ENCODE data around the gene ITGA2B.
"Not testable (repeated sequence)": the region's sequence is repeated elsewhere in the genome, so short reads cannot be mapped to it uniquely, and the experiment has no call there.

ITGA2B gene

DNA sequence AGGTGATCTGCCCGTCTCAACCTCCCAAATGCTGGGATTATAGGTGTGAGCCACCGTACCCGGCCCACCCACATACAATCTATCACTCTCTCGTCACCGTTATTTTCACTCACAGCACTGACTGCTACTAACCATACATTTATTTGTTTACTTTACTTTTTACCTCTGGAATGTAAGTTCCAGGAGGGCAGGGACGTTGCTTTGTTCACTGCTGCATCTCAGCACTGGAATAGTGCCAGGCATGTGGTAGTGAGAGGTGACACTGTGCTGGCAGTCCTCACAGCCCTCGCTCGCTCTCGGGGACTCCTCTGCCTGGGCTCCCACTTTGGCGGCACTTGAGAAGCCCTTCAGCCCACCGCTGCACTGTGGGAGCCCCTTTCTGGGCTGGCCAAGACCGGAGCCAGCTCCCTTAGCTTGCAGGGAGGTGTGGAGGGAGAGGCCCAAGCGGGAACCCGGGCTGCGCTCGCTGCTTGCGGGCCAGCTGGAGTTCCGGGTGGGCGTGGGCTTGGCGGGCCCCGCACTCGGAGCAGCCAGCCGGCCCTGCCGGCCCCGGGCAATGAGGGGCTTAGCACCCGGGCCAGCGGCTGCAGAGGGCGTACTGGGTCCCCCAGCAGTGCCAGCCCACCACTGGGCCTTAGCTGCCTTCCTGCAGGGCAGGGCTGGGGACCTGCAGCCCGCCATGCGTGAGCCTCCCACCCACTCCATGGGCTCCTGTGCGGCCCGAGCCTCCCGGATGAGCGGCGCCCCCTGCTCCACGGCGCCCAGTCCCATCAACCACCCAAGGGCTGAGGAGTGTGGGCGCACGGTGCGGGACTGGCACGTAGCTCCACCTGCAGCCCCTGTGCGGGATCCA, 20.8 kb downstream of the ITGA2B start:
- DNase-seq (ENCODE audit: low spot score): not testable (repeated sequence)

DNA sequence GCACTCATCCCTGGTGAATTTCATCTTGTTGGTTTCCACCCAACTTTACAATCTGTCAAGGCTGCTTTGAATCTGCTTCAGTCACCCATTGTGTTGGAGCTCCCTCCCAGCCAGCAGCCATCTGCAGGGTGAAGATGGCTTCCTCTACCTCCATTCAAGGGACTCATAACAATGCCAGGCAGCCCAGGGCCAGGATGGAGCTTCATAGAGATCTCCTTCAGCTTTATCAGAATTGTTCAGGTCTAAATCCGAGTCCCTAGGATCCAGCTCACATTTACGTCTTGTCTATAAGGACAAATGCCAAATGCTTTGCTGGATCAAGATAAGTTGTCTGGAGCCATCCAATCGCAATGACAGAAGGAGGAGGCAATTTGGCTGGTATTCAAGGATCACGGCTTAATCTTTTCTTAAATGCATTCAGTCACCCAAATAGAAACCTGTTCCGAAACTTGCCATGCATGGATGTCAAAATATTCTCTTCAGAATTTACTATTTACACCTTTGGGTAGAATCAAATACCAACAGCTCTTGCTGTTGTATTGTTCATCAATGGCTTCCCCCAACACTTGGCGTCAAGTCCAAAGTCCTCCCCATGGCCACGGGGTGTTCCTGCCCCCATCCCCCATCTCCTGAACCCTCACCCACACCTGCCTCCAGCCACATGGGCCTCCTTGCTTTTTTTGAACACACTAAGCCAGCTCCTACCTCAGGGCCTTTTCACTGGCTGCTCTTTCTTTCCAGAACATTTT, 22.0 kb downstream of the ITGA2B start:
- DNase-seq (ENCODE audit: low spot score): no peak

- DNase-seq (ENCODE audit: low spot score): not testable (repeated sequence)
Observed at GRCh38 chr17:44365051-44365450, 24.4 kb downstream of the ITGA2B start.

DNA sequence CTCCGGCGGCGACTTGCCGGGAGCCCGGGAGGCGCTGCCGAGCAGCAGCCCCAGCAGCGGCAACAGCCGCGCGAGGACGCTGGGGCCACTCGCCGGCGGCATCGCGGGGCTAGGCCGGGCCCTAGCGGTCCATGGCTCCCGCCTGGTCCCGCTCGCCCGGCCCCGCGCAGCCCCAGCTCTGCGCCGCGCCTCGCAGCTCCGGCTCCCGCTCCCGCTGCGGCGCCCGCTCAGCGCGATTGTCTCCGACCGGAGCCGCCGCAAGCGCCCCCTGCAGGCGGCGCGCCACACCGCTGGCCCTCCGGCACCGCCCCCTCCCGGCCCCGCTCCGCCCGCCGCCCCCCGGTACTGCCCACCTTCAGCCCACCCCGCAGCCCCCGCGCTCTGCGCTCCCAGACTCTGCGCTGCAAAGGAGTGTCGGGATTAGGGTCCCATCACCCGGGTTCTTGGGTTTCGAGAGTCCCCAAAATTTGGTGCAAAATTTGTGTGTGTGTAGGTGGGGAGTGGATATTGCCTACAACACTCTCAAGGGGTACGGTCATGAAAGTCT, 25.8 kb downstream of the ITGA2B start, which contains the start of gene FAM171A2:
TSS of gene FAM171A2 (minus strand) at position 241 of the 547 bp plus-strand sequence. CDS start at position 102, 139 bp downstream.
- DNase-seq (ENCODE audit: low spot score): peak; percentile 88

GRCh38 chr17:44362949-44363612, 26.4 kb downstream of the ITGA2B start:
- no peak for DNase-seq (ENCODE audit: low spot score)

GRCh38 chr17:44362459-44362948, 26.9 kb downstream of the ITGA2B start:
- no peak for DNase-seq (ENCODE audit: low spot score)

- no peak for DNase-seq (ENCODE audit: low spot score)
Observed at GRCh38 chr17:44361292-44362260, 27.9 kb downstream of the ITGA2B start.

- no peak for DNase-seq (ENCODE audit: low spot score)
Observed at GRCh38 chr17:44360826-44361225, 28.6 kb downstream of the ITGA2B start.

DNA sequence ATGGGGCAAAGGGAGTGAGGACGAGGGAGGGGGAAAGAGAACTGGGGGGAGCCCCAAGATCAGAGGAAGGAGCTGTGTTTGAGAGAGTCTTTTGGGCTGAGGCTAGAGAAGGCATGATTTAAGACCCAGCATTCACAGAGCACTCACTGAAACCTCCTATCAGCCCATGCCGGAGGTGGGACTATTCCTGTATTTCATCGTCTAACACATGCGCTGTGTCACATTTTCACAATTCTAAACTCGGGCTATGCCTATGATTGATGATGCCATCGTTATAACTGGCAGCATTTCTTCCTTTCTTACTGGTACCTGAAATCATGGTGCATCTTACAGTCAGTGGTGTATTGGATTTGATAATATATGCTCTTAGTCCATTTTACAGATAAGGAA, 29.3 kb downstream of the ITGA2B start:
- no peak for DNase-seq (ENCODE audit: low spot score)

- DNase-seq (ENCODE audit: low spot score): no peak
Observed at GRCh38 chr17:44359458-44360143, 29.8 kb downstream of the ITGA2B start.

DNA sequence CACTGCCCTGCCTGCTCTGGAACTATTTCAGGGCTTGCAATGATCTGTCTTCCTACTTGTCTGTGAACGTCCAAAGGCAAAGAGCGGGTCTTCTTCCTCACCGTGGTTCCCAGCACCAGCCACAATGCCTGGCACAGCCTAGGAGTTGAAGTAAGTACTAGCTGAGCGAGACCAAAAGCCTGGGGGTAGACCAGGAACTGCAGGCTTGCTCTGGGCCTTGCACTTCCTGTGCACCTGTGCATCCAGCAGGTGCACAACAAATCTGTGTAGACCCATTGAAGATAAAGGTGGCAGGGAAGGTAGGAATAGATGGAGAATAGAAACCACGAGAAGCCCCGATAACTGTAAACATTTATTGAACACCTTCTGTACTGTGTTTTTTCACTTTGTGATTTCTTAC, 30.4 kb downstream of the ITGA2B start:
- DNase-seq (ENCODE audit: low spot score): no peak

- no peak for DNase-seq (ENCODE audit: low spot score)
Observed at GRCh38 chr17:44358066-44358465, 31.4 kb downstream of the ITGA2B start.

GRCh38 chr17:44356241-44356640, 33.2 kb downstream of the ITGA2B start:
- no peak for DNase-seq (ENCODE audit: low spot score)

- no peak for DNase-seq (ENCODE audit: low spot score)
Observed at GRCh38 chr17:44355642-44356099, 33.8 kb downstream of the ITGA2B start.

DNA sequence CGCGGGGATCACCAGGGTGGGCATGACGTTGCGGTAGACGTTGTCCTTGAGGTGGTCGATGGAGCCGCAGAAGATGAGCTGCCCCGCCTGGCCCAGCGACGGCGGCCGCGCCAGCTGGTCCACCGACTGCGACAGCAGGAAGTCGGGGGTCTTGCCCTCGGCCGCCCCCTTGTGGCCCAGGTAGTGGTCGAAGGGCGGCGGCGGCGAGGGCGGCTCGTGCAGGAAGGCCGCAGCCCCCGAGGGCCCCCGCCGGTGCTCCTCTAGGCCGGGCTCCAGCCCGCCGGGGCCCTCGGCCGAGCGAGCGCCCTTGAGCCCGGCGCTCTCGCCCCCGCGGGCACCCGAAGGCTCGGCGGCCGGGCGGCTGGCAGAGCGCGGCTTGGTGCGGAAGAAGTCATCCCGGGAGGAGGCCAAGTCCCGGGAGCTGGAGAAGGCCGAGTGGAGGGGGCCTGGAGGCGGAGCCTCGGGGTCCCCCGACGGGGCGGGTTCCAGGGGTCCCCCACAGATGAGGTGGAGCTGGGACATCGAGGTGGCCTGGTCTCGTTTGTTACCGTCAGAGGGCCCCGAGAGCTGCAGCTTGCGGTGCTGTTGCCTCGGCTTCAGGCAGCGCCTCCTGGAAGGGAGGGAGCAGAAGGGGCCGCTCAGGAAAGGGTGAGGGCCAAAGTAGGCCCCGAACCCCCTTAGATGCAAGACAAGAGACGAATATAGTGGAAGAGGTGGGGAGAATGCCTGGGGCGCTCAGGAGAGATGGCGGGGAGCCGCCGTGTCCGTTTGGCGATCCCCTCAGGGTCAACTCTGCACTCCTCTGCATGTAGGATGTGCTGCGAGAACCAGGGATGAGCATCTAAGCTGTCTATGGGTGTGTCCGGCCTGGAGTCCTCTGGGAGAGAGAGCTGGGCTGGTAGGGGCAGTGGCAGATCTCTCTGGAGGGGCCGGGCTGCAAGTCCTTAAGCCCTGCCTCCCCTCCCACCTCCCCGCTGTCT, 34.6 kb downstream of the ITGA2B start:
- no peak for DNase-seq (ENCODE audit: low spot score)

DNA sequence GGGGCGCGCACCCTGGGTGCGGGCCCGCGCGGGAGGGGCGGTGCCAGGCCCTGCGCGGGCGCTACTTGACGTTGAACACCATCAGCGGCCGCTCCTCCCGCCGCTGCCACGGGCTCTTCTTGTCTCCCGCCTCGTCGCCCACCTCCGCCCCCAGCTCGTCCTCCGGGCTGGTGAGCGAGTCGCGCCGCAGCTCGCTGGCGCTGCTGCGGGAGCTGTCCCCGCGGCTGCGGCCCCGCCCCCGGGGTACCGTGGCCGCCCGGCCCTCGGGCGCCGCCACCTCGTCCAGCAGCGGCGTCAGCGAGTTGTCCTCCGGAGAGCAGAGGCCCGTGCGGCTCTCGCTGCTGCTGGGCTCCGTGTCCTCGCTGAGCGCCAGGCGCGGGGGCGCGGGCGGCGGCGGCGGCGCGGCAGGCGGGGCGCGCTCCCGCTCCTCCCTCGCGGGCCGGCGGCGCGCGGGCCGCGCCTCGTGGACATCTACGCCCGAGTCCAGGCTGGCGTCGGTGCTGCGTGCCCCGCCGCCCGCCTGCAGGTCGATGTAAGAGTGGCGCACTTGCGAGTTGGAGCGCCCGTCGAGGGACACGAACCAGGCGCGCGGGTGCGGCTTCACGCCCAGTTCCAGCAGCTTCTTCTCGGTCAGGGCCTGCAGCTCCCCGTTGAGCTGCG, 35.6 kb downstream of the ITGA2B start:
- DNase-seq (ENCODE audit: low spot score): no peak

- no peak for DNase-seq (ENCODE audit: low spot score)
Observed at GRCh38 chr17:44352828-44353671, 36.4 kb downstream of the ITGA2B start.

Measured in left forelimb (tissue), 1 donor.